ENCODE results near the gene BNIP5.

BNIP5 gene

GRCh38 chr6:36327226-36327918 is 9.3 kb downstream of the BNIP5 start:
- H3K4me3 ChIP-seq (ENCODE audit: low read depth, low read length): no peak overlapping the region
- H3K9me3 ChIP-seq (ENCODE audit: control insufficient read depth, insufficient read depth, low read length): no peaks in the 10 kb centered on the region
- peaks cover 7% of the 10 kb centered on the region for H3K4me1 ChIP-seq (ENCODE audit: control insufficient read depth, insufficient read depth, low read length)
- no peaks in the 10 kb centered on the region for H3K27me3 ChIP-seq (ENCODE audit: control insufficient read depth, insufficient read depth, low read length)
- H3K36me3 ChIP-seq (ENCODE audit: control insufficient read depth, insufficient read depth, low read length): no peaks in the 10 kb centered on the region
- H3K9ac ChIP-seq (ENCODE audit: low read depth, low read length): no peak overlapping the region

DNA sequence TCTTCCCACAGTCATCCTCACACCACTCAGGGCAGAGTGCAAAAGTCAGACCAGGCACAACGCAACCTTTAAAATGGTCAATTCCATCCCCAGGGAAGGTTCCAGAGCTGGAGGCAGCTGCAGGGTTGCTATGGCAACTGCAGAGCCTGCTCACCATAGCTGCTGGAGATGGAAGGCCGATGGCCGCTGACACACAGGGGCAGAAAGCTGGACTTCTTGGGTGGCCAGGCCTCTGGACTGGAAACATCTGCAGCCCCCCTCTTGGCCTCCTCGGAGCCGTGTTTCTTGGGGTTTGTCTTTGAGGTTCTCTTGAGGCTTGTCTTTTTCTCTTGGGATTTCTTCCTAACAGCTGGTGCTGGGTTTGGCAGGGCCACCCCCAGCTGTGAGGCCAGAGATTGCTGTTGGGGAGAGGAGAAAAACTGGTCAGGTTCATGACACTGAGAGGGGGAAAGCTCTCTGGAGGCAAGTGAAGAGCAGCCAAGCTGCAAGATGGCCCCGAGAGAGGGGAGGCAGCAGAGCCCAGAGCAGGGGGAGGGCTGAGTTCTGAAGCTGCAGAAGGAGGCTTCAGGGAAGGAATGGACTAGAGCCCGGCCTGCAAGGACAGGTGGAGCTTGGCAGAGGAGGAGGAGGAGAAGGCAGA is 10.2 kb downstream of the BNIP5 start:
- Histone ChIP-seq H3K36me3 (ENCODE audit: control insufficient read depth, insufficient read depth, low read length) (no peaks in the 10 kb centered on the region), H3K27me3 (ENCODE audit: control insufficient read depth, insufficient read depth, low read length) (no peaks in the 10 kb centered on the region), H3K9ac (ENCODE audit: low read depth, low read length) (no peak overlapping the region), H3K4me3 (ENCODE audit: low read depth, low read length) (no peak overlapping the region), H3K9me3 (ENCODE audit: control insufficient read depth, insufficient read depth, low read length) (no peaks in the 10 kb centered on the region), H3K4me1 (ENCODE audit: control insufficient read depth, insufficient read depth, low read length) (peaks cover 7% of the 10 kb centered on the region)

DNA sequence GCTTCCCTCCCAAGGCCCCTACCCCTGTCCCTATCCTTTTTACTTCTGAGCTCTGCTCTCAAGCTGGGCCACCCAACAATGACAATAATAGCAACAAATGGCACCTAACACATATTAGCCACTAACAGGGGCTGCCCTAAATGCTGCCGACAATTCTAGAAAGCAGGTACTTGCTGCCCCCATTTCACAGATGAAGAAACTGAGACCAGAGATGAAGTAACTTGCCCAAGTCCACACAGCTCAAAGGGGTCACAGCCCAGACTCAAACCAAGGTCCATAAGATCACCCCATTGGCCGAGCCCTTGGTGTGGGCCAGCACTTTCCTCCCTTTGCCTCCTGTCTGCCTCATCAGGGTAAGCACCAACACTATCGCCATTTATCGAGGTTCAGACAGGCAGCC is 12.0 kb downstream of the BNIP5 start:
- no peaks in the 10 kb centered on the region for H3K9me3 ChIP-seq (ENCODE audit: control insufficient read depth, insufficient read depth, low read length)
- no peak overlapping the region for H3K9ac ChIP-seq (ENCODE audit: low read depth, low read length)
- no peak overlapping the region for H3K4me3 ChIP-seq (ENCODE audit: low read depth, low read length)
- peaks cover 4% of the 10 kb centered on the region for H3K4me1 ChIP-seq (ENCODE audit: control insufficient read depth, insufficient read depth, low read length)
- no peaks in the 10 kb centered on the region for H3K27me3 ChIP-seq (ENCODE audit: control insufficient read depth, insufficient read depth, low read length)
- no peaks in the 10 kb centered on the region for H3K36me3 ChIP-seq (ENCODE audit: control insufficient read depth, insufficient read depth, low read length)

- Histone ChIP-seq H3K4me1 (ENCODE audit: control insufficient read depth, insufficient read depth, low read length) (peaks cover 4% of the 10 kb centered on the region), H3K4me3 (ENCODE audit: low read depth, low read length) (no peak overlapping the region), H3K36me3 (ENCODE audit: control insufficient read depth, insufficient read depth, low read length) (no peaks in the 10 kb centered on the region), H3K9me3 (ENCODE audit: control insufficient read depth, insufficient read depth, low read length) (no peaks in the 10 kb centered on the region), H3K9ac (ENCODE audit: low read depth, low read length) (no peak overlapping the region), H3K27me3 (ENCODE audit: control insufficient read depth, insufficient read depth, low read length) (no peaks in the 10 kb centered on the region)
Measured at GRCh38 chr6:36324191-36324590, 12.5 kb downstream of the BNIP5 start.

GRCh38 chr6:36323062-36323461 is 13.6 kb downstream of the BNIP5 start:
- Histone ChIP-seq H3K27me3 (ENCODE audit: control insufficient read depth, insufficient read depth, low read length) (no peaks in the 10 kb centered on the region), H3K9ac (ENCODE audit: low read depth, low read length) (no peak overlapping the region), H3K9me3 (ENCODE audit: control insufficient read depth, insufficient read depth, low read length) (no peaks in the 10 kb centered on the region), H3K4me3 (ENCODE audit: low read depth, low read length) (no peak overlapping the region), H3K4me1 (ENCODE audit: control insufficient read depth, insufficient read depth, low read length) (peaks cover 4% of the 10 kb centered on the region), H3K36me3 (ENCODE audit: control insufficient read depth, insufficient read depth, low read length) (no peaks in the 10 kb centered on the region)

- Histone ChIP-seq H3K4me1 (ENCODE audit: control insufficient read depth, insufficient read depth, low read length) (peaks cover 3% of the 10 kb centered on the region), H3K9ac (ENCODE audit: low read depth, low read length) (no peak overlapping the region), H3K36me3 (ENCODE audit: control insufficient read depth, insufficient read depth, low read length) (no peaks in the 10 kb centered on the region), H3K4me3 (ENCODE audit: low read depth, low read length) (no peak overlapping the region), H3K27me3 (ENCODE audit: control insufficient read depth, insufficient read depth, low read length) (no peaks in the 10 kb centered on the region), H3K9me3 (ENCODE audit: control insufficient read depth, insufficient read depth, low read length) (no peaks in the 10 kb centered on the region)
Measured at GRCh38 chr6:36322591-36322990, 14.1 kb downstream of the BNIP5 start.

- H3K27me3 ChIP-seq (ENCODE audit: control insufficient read depth, insufficient read depth, low read length): no peaks in the 10 kb centered on the region
- H3K4me1 ChIP-seq (ENCODE audit: control insufficient read depth, insufficient read depth, low read length): no peaks in the 10 kb centered on the region
- H3K9ac ChIP-seq (ENCODE audit: low read depth, low read length): no peak overlapping the region
- no peak overlapping the region for H3K4me3 ChIP-seq (ENCODE audit: low read depth, low read length)
- no peaks in the 10 kb centered on the region for H3K36me3 ChIP-seq (ENCODE audit: control insufficient read depth, insufficient read depth, low read length)
- H3K9me3 ChIP-seq (ENCODE audit: control insufficient read depth, insufficient read depth, low read length): no peaks in the 10 kb centered on the region
Measured at GRCh38 chr6:36320475-36320874, 16.2 kb downstream of the BNIP5 start.

DNA sequence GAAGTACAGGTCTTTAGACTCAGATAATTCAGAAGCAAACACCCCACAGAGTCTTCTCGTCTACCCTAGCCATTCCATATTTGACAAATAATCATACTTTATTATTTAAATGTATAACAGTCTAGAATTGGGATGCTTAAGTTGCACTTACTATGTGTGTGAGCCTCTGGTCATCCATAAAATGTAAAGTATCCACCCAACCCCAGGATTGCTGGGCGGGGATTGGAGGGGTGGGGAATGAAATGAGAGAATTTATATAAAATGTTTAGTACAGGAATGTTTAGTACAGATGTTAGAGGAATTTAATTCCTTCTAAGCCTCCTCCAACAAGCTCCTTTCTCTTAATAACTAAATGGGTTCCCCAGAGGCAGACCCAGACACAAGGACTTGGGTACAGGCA is 16.9 kb downstream of the BNIP5 start:
- Histone ChIP-seq H3K9me3 (ENCODE audit: control insufficient read depth, insufficient read depth, low read length) (no peaks in the 10 kb centered on the region), H3K4me1 (ENCODE audit: control insufficient read depth, insufficient read depth, low read length) (no peaks in the 10 kb centered on the region), H3K36me3 (ENCODE audit: control insufficient read depth, insufficient read depth, low read length) (no peaks in the 10 kb centered on the region), H3K9ac (ENCODE audit: low read depth, low read length) (no peak overlapping the region), H3K4me3 (ENCODE audit: low read depth, low read length) (no peak overlapping the region), H3K27me3 (ENCODE audit: control insufficient read depth, insufficient read depth, low read length) (no peaks in the 10 kb centered on the region)

DNA sequence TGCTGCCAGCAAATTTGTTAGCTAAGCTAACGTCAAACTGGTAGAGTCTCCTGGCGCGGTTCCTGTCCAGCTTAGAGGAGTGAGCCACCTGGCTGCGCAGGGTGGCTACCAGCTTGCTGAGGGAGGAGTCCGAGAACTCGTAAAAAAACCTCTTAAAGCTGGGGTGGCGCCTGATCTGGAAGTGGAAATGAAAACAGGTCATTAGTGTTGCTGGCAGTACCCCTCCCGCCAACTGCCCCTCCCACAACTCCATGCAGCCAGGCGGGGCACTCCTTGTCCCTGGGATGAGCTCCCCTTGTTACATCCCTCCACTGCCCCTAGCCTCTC is 17.3 kb downstream of the BNIP5 start:
- Histone ChIP-seq H3K27me3 (ENCODE audit: control insufficient read depth, insufficient read depth, low read length) (no peaks in the 10 kb centered on the region), H3K4me1 (ENCODE audit: control insufficient read depth, insufficient read depth, low read length) (no peaks in the 10 kb centered on the region), H3K9ac (ENCODE audit: low read depth, low read length) (no peak overlapping the region), H3K4me3 (ENCODE audit: low read depth, low read length) (no peak overlapping the region), H3K9me3 (ENCODE audit: control insufficient read depth, insufficient read depth, low read length) (no peaks in the 10 kb centered on the region), H3K36me3 (ENCODE audit: control insufficient read depth, insufficient read depth, low read length) (no peaks in the 10 kb centered on the region)

GRCh38 chr6:36318690-36319435 is 17.8 kb downstream of the BNIP5 start:
- Histone ChIP-seq H3K9me3 (ENCODE audit: control insufficient read depth, insufficient read depth, low read length) (no peaks in the 10 kb centered on the region), H3K4me3 (ENCODE audit: low read depth, low read length) (no peak overlapping the region), H3K9ac (ENCODE audit: low read depth, low read length) (no peak overlapping the region), H3K27me3 (ENCODE audit: control insufficient read depth, insufficient read depth, low read length) (no peaks in the 10 kb centered on the region), H3K36me3 (ENCODE audit: control insufficient read depth, insufficient read depth, low read length) (no peaks in the 10 kb centered on the region), H3K4me1 (ENCODE audit: control insufficient read depth, insufficient read depth, low read length) (peaks cover 2% of the 10 kb centered on the region)

DNA sequence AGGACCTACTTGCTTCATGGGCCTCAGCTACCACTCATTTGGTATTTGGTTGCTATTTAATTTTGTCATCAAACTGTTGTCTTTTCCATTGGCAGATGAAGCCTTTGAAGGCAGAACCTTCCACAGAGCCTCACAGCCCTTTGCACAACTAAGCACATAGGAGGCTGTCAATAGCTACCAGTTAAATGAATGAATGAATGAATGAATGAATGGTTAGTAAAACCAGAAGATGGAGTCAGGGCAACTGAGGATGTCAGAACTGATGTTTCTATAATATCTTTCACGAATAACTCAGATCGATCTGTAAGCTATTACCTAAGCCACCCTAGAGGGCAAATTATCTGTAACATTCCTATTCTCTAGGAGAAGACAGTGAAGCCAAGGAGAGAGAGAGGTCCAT is 19.1 kb downstream of the BNIP5 start:
- Histone ChIP-seq H3K4me1 (ENCODE audit: control insufficient read depth, insufficient read depth, low read length) (peaks cover 4% of the 10 kb centered on the region), H3K9ac (ENCODE audit: low read depth, low read length) (no peak overlapping the region), H3K4me3 (ENCODE audit: low read depth, low read length) (no peak overlapping the region), H3K9me3 (ENCODE audit: control insufficient read depth, insufficient read depth, low read length) (no peaks in the 10 kb centered on the region), H3K36me3 (ENCODE audit: control insufficient read depth, insufficient read depth, low read length) (no peaks in the 10 kb centered on the region), H3K27me3 (ENCODE audit: control insufficient read depth, insufficient read depth, low read length) (no peaks in the 10 kb centered on the region)

- Histone ChIP-seq H3K36me3 (ENCODE audit: control insufficient read depth, insufficient read depth, low read length) (no peaks in the 10 kb centered on the region), H3K27me3 (ENCODE audit: control insufficient read depth, insufficient read depth, low read length) (no peaks in the 10 kb centered on the region), H3K9me3 (ENCODE audit: control insufficient read depth, insufficient read depth, low read length) (no peaks in the 10 kb centered on the region), H3K4me3 (ENCODE audit: low read depth, low read length) (no peak overlapping the region), H3K4me1 (ENCODE audit: control insufficient read depth, insufficient read depth, low read length) (peaks cover 4% of the 10 kb centered on the region), H3K9ac (ENCODE audit: low read depth, low read length) (no peak overlapping the region)
Measured at GRCh38 chr6:36315921-36316320, 20.8 kb downstream of the BNIP5 start.
